Fibroblast of lung (primary cell): ENCODE data around the gene ID1. TPM values are rescaled to one million over a fixed set of nuclear protein-coding genes. Genes with fewer than 3 reads are reported as not detected.

Experiments
- DNase-seq, 2 donors: peaks; one replicate each; pipeline versions ENCODE4 v3.0.0 to v3.0.0-alpha.2; 2010; ENCODE audit warnings: low read depth in 2 of 2
- H2AFZ ChIP-seq: 2 replicates; pipeline ENCODE4 v1.5.1; 2012; ENCODE audit warnings: low read length, control low read depth, inconsistent platforms
- H3K27ac ChIP-seq: 2 replicates; pipeline ENCODE4 v1.5.1; 2011; ENCODE audit warnings: low read length, control low read depth; ENCODE audit not compliant: insufficient read depth
- H3K27me3 ChIP-seq: 2 replicates; pipeline ENCODE4 v1.5.1; 2011; ENCODE audit warnings: mild to moderate bottlenecking, low read length; ENCODE audit not compliant: control insufficient read depth, insufficient read depth
- H3K36me3 ChIP-seq: 2 replicates; pipeline ENCODE4 v1.5.1; 2011; ENCODE audit warnings: low read length; ENCODE audit not compliant: control insufficient read depth, insufficient read depth
- H3K4me1 ChIP-seq: 2 replicates; pipeline ENCODE4 v1.5.1; 2011; ENCODE audit warnings: low read length; ENCODE audit not compliant: control insufficient read depth, insufficient read depth; ENCODE audit errors: extremely low read depth
- H3K4me2 ChIP-seq: 2 replicates; pipeline ENCODE4 v1.5.1; 2011; ENCODE audit warnings: low read length, control low read depth; ENCODE audit not compliant: insufficient read depth; ENCODE audit errors: extremely low read depth
- H3K4me3 ChIP-seq, 4 experiments: fragments of 200-600 bp in 1 of 4; sonication (generic) in 1 of 4; replicated peaks in 1 of 4; 2 replicates each; pipeline ENCODE4 v1.5.1; 2011 to 2016; ENCODE audit warnings: low read length in 4 of 4, low read depth in 3 of 4, mild to moderate bottlenecking in 3 of 4, control low read depth in 2 of 4, inconsistent platforms in 1 of 4, mixed read lengths in 1 of 4; ENCODE audit not compliant: insufficient read depth in 1 of 4; ENCODE audit errors: control extremely low read depth in 1 of 4
- H3K79me2 ChIP-seq: 2 replicates; pipeline ENCODE4 v1.5.1; 2012; ENCODE audit warnings: mild to moderate bottlenecking, low read length, inconsistent platforms; ENCODE audit not compliant: control insufficient read depth, insufficient read depth
- H3K9ac ChIP-seq: 2 replicates; pipeline ENCODE4 v1.5.1; 2011; ENCODE audit warnings: mild to moderate bottlenecking, low read length, control low read depth; ENCODE audit not compliant: insufficient read depth
- H3K9me3 ChIP-seq: 2 replicates; pipeline ENCODE4 v1.5.1; 2012; ENCODE audit warnings: low read depth, low read length; ENCODE audit not compliant: control insufficient read depth, insufficient read depth
- H4K20me1 ChIP-seq: 2 replicates; pipeline ENCODE4 v1.5.1; 2011; ENCODE audit warnings: low read length; ENCODE audit not compliant: control insufficient read depth, insufficient read depth; ENCODE audit errors: extremely low read depth
- CTCF ChIP-seq, 2 donors: IDR thresholded peaks in 1 of 2; conservative IDR thresholded peaks in 1 of 2; 1 replicate in 1 of 2; 2 replicates in 1 of 2; pipeline ENCODE4 v1.5.1; 2011 to 2012; ENCODE audit warnings: low read length in 2 of 2, control low read depth in 1 of 2, inconsistent platforms in 1 of 2, low read depth in 1 of 2, mild to moderate bottlenecking in 1 of 2
- EZH2 ChIP-seq: IDR thresholded peaks from 2 replicates; pipeline ENCODE4 v1.5.1; 2012; ENCODE audit warnings: low read length, control low read depth, mild to moderate bottlenecking; ENCODE audit errors: missing control alignments
- polyA plus RNA-seq, 2 donors: library from polyadenylated mRNA; depleted of rRNA in 1 of 2; stranded (reverse) in 1 of 2; unstranded in 1 of 2; fragments of >200 nt; gene quantifications; 2 replicates each; pipeline ENCODE4 v1.2.1, GENCODE V29; 2011 to 2012; ENCODE audit warnings: missing spikeins in 1 of 2
- total RNA-seq: library from RNA; depleted of rRNA; stranded (reverse); fragments of >200 nt; gene quantifications from 2 replicates; pipeline ENCODE4 v1.2.1, GENCODE V29; 2014

ID1 gene
- total and polyA plus RNA-seq, 2 donors (not counting 1 experiment from before 2014, with no cell fraction given) = 14.5 to 27.4 TPM

DNA sequence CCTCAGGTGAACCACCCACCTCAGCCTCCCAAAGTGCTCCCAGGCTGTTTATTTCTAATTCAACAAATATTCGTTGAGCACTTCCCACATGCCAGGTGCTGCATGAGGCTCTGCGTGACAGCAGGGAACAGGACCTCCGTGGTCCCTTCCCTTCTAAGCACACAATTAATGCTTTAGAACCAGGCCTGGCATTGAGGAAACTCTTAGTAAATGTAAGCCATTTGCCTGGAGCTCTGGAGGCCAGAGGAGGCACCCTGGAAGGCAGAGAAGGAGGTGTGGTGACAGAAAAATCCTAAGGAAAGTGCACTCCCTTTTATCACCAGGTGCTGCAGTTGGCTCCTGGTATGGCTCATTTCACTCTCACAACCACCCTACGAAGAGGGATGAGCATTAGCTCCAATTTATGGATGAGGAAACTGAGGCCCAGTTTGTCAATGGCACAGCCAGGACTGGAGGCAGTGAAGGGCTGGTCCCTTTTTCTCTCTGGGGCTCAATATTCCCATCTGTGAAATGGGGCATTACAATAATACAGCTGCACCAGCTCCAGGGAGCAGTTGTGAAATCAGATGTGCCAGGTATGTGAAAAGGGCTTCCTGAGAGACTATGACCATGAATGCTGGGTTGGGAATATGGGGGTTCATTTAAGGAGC, 8.1 kb upstream of the ID1 start:
- Histone ChIP-seq H3K27me3 (no peaks in the 10 kb centered on the region), H3K9me3 (no peaks in the 10 kb centered on the region), H2AFZ (no peak overlapping the region), H3K4me1 (peaks cover 27% of the 10 kb centered on the region), H4K20me1 (no peaks in the 10 kb centered on the region), H3K4me2 (no peak overlapping the region), H3K36me3 (no peaks in the 10 kb centered on the region), H3K9ac (peak overlapping the region; percentile 46), H3K4me3 (no peak overlapping the region), H3K27ac (peak overlapping the region; percentile 97), H3K79me2 (no peaks in the 10 kb centered on the region)
- TF ChIP-seq CTCF (conservative IDR thresholded peaks at IDR 0.05 in 1 of 2, IDR thresholded peaks at IDR 0.05 in 1 of 2; ENCODE audit: low read depth in 1 of 2, low read length in 2 of 2) = no peak
- TF ChIP-seq EZH2 = no peak
- DNase-seq = no peak

- H2AFZ ChIP-seq = no peak overlapping the region
- no peak overlapping the region for H3K4me3 ChIP-seq
- H3K79me2 ChIP-seq = no peaks in the 10 kb centered on the region
- DNase-seq = no peak
- no peaks in the 10 kb centered on the region for H3K27me3 ChIP-seq
- no peak overlapping the region for H3K4me2 ChIP-seq
- H3K4me1 ChIP-seq = peaks cover 27% of the 10 kb centered on the region
- H3K9me3 ChIP-seq = no peaks in the 10 kb centered on the region
- H3K36me3 ChIP-seq = no peaks in the 10 kb centered on the region
- H3K27ac ChIP-seq = peak overlapping the region; percentile 97
- no peak for TF ChIP-seq EZH2
- TF ChIP-seq CTCF (conservative IDR thresholded peaks at IDR 0.05 in 1 of 2, IDR thresholded peaks at IDR 0.05 in 1 of 2; ENCODE audit: low read depth in 1 of 2, low read length in 2 of 2) = no peak
- no peaks in the 10 kb centered on the region for H4K20me1 ChIP-seq
- no peak overlapping the region for H3K9ac ChIP-seq
Observed at GRCh38 chr20:31597481-31597855, 7.6 kb upstream of the ID1 start.

DNA sequence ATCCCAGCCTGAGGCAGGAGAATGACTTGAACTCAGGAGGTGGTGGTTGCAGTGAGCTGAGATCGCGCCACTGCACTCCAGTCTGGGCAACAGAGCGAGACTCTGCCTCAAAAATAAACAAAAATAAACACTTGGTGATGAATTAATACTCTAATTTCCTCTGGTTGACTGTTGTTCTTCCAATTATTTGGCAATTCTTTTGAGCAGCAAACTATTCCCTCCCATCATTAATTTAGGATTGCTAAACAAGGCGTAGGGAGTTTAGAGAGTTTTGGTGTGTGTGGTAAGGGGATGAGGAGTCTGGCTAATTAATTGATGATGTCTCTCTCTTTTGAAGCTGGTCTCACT, 2.7 kb upstream of the ID1 start:
- Histone ChIP-seq H2AFZ (no peak overlapping the region), H4K20me1 (no peaks in the 10 kb centered on the region), H3K27me3 (no peaks in the 10 kb centered on the region), H3K9ac (peak overlapping the region; percentile 1), H3K79me2 (peaks cover 20% of the 10 kb centered on the region), H3K36me3 (no peaks in the 10 kb centered on the region), H3K4me3 (no peak overlapping the region), H3K4me1 (peaks cover 10% of the 10 kb centered on the region), H3K4me2 (peak overlapping the region; percentile 78), H3K27ac (peak overlapping the region; percentile 98), H3K9me3 (no peaks in the 10 kb centered on the region)
- peak in 1 of 2 donors; percentile 49 for DNase-seq
- TF ChIP-seq CTCF (conservative IDR thresholded peaks at IDR 0.05 in 1 of 2, IDR thresholded peaks at IDR 0.05 in 1 of 2; ENCODE audit: low read depth in 1 of 2, low read length in 2 of 2) (no peak), EZH2 (no peak)
